ENCODE data around the gene LRP1.

The LRP1 gene

DNA sequence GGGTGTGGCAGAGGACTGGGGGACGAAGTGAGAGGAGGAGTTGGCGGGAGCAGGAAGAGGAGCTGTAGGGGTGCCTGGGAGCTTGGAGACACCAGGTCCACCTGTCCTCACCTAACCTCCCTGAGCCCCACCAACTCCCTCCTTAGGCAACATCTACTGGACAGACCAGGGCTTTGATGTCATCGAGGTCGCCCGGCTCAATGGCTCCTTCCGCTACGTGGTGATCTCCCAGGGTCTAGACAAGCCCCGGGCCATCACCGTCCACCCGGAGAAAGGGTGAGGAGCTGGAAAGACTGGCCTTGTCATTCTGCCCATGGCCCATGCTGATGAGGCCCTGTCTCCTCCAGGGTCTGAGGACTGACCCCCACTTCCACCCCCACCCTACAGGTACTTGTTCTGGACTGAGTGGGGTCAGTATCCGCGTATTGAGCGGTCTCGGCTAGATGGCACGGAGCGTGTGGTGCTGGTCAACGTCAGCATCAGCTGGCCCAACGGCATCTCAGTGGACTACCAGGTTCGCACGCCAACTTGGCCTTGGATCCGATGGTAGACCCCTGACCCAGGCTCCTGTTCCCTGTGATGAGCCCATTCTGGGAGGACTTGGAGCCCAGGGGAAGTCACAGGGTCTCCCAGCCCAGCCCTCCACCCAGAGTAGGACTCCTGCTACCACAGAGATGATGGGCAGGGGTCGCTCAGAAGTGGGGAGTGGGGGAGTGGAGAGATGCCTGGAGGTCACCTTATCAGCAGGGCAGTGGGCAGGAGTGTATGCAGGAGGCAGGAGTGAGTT lies 55.8 kb downstream of the LRP1 start:
- TF ChIP-seq, protein P1, sequence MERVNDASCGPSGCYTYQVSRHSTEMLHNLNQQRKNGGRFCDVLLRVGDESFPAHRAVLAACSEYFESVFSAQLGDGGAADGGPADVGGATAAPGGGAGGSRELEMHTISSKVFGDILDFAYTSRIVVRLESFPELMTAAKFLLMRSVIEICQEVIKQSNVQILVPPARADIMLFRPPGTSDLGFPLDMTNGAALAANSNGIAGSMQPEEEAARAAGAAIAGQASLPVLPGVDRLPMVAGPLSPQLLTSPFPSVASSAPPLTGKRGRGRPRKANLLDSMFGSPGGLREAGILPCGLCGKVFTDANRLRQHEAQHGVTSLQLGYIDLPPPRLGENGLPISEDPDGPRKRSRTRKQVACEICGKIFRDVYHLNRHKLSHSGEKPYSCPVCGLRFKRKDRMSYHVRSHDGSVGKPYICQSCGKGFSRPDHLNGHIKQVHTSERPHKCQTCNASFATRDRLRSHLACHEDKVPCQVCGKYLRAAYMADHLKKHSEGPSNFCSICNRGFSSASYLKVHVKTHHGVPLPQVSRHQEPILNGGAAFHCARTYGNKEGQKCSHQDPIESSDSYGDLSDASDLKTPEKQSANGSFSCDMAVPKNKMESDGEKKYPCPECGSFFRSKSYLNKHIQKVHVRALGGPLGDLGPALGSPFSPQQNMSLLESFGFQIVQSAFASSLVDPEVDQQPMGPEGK (CRISPR knock-in tag; IDR thresholded peaks at IDR 0.05; ENCODE audit: borderline replicate concordance) = no peak
- TF ChIP-seq, protein P2, sequence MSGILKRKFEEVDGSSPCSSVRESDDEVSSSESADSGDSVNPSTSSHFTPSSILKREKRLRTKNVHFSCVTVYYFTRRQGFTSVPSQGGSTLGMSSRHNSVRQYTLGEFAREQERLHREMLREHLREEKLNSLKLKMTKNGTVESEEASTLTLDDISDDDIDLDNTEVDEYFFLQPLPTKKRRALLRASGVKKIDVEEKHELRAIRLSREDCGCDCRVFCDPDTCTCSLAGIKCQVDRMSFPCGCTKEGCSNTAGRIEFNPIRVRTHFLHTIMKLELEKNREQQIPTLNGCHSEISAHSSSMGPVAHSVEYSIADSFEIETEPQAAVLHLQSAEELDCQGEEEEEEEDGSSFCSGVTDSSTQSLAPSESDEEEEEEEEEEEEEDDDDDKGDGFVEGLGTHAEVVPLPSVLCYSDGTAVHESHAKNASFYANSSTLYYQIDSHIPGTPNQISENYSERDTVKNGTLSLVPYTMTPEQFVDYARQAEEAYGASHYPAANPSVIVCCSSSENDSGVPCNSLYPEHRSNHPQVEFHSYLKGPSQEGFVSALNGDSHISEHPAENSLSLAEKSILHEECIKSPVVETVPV (CRISPR knock-in tag; IDR thresholded peaks at IDR 0.05) = no peak
- ATAC-seq = no peak

GRCh38 chr12:57185403-57185802 lies 57.1 kb downstream of the LRP1 start:
- ATAC-seq = no peak
- TF ChIP-seq ZFP3 (CRISPR knock-in tag; IDR thresholded peaks at IDR 0.05) = no peak
- no peak for TF ChIP-seq ZNF70 (CRISPR knock-in tag; IDR thresholded peaks at IDR 0.05)
- TF ChIP-seq ESRRG (CRISPR knock-in tag; IDR thresholded peaks at IDR 0.05) = no peak
- no peak for TF ChIP-seq ZFP30 (CRISPR knock-in tag; IDR thresholded peaks at IDR 0.05)
- TF ChIP-seq OSR1 (CRISPR knock-in tag; IDR thresholded peaks at IDR 0.05) = no peak
- no peak for TF ChIP-seq CREB5 (CRISPR knock-in tag; IDR thresholded peaks at IDR 0.05; ENCODE audit: low read depth)
- TF ChIP-seq, protein P3, sequence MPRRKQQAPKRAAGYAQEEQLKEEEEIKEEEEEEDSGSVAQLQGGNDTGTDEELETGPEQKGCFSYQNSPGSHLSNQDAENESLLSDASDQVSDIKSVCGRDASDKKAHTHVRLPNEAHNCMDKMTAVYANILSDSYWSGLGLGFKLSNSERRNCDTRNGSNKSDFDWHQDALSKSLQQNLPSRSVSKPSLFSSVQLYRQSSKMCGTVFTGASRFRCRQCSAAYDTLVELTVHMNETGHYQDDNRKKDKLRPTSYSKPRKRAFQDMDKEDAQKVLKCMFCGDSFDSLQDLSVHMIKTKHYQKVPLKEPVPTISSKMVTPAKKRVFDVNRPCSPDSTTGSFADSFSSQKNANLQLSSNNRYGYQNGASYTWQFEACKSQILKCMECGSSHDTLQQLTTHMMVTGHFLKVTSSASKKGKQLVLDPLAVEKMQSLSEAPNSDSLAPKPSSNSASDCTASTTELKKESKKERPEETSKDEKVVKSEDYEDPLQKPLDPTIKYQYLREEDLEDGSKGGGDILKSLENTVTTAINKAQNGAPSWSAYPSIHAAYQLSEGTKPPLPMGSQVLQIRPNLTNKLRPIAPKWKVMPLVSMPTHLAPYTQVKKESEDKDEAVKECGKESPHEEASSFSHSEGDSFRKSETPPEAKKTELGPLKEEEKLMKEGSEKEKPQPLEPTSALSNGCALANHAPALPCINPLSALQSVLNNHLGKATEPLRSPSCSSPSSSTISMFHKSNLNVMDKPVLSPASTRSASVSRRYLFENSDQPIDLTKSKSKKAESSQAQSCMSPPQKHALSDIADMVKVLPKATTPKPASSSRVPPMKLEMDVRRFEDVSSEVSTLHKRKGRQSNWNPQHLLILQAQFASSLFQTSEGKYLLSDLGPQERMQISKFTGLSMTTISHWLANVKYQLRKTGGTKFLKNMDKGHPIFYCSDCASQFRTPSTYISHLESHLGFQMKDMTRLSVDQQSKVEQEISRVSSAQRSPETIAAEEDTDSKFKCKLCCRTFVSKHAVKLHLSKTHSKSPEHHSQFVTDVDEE (CRISPR knock-in tag; IDR thresholded peaks at IDR 0.05) = no peak
- TF ChIP-seq ZNF565 (CRISPR knock-in tag; conservative IDR thresholded peaks at IDR 0.05; ENCODE audit: low read depth) = no peak
- no peak for TF ChIP-seq ZNF8 (CRISPR knock-in tag; IDR thresholded peaks at IDR 0.05)

DNA sequence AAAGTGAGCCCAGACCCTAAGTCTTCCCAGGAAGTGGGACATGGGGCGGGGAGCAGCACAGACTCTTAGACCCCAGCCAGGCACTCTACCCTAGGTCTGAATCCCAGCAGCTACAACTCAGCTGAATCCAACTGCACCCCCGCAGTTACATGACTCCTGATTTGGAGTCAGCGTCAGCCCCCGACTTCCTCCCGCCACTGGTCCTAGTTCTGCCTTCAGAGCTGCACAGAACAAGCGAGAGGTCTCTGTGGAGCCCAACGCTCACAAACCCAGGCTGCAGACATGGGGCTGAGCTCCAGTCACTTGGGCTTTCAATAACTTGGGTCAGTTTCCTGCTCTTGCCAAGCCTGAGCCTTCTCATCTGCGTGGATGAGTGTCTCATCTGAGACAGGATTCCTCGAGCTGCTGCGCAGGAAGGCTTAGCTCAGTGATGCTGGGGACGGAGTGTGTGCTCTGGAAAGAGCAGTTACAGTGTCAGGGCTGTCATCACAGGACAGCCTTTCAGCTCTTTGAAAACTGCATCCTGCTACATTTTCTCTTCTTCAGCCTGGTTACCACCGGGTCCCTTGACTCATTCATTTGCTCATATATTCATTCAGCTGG lies 57.7 kb downstream of the LRP1 start:
- no peak for ATAC-seq
- TF ChIP-seq TCF4 (CRISPR knock-in tag; IDR thresholded peaks at IDR 0.05; ENCODE audit: borderline replicate concordance) (no peak), ZNF565 (CRISPR knock-in tag; conservative IDR thresholded peaks at IDR 0.05; ENCODE audit: low read depth) (no peak)

DNA sequence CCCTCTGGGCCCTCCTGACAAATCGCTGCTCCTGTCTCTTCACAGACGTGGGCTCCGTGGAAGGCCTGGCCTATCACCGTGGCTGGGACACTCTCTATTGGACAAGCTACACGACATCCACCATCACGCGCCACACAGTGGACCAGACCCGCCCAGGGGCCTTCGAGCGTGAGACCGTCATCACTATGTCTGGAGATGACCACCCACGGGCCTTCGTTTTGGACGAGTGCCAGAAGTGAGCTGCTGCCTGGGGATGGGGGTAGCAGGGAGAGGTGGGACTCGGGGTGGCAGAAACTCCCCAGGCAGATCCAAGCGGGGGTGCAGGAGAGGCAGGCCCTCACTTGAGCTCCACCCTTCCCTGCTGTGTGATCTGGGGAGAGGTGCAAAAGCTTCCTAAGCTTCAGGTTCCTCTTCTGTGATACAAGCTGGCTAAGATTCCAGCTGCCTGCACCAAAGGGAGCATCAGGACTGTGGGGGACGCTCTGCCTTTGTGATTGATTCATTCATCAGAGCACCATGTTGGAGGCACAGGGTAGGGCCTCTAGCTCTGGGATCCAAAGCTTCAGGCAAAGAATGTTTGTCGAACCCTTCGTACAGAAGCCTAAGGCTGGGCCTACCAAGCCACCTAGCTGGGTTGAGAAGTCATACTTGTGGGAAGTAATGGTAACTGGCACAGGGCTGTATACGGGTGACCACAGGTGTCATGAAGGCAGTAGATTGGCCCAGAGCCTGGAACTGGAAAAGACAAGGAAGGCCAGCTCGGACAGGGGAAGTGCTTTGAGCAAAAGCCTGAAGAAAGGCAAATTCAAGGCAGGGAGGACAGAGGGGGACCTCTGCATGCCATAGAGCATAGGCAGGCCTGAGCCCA lies 59.2 kb downstream of the LRP1 start:
- ATAC-seq = no peak
- TF ChIP-seq, protein P2 (CRISPR knock-in tag; IDR thresholded peaks at IDR 0.05) = no peak
- TF ChIP-seq RARB (CRISPR knock-in tag; IDR thresholded peaks at IDR 0.05) = no peak
- no peak for TF ChIP-seq ZNF565 (CRISPR knock-in tag; conservative IDR thresholded peaks at IDR 0.05; ENCODE audit: low read depth)
- TF ChIP-seq SNAI2 (CRISPR knock-in tag; IDR thresholded peaks at IDR 0.05) = no peak
- no peak for TF ChIP-seq ESRRG (CRISPR knock-in tag; IDR thresholded peaks at IDR 0.05)
- no peak for TF ChIP-seq ARNTL (CRISPR knock-in tag; IDR thresholded peaks at IDR 0.05; ENCODE audit: borderline replicate concordance, low read depth)
- no peak for TF ChIP-seq PPARA (CRISPR knock-in tag; IDR thresholded peaks at IDR 0.05; ENCODE audit: borderline replicate concordance)
- TF ChIP-seq CREB5 (CRISPR knock-in tag; IDR thresholded peaks at IDR 0.05; ENCODE audit: low read depth) = no peak
- no peak for TF ChIP-seq GLIS3 (CRISPR knock-in tag; IDR thresholded peaks at IDR 0.05)
- TF ChIP-seq, protein P1 (CRISPR knock-in tag; IDR thresholded peaks at IDR 0.05; ENCODE audit: borderline replicate concordance) = no peak
- no peak for TF ChIP-seq OSR1 (CRISPR knock-in tag; IDR thresholded peaks at IDR 0.05)
- TF ChIP-seq ZNF8 (CRISPR knock-in tag; IDR thresholded peaks at IDR 0.05) = no peak
- no peak for TF ChIP-seq BACH2 (CRISPR knock-in tag; IDR thresholded peaks at IDR 0.05; ENCODE audit: borderline replicate concordance)
- no peak for TF ChIP-seq TOX (CRISPR knock-in tag; IDR thresholded peaks at IDR 0.05; ENCODE audit: borderline replicate concordance)
